H1 (cell line): ENCODE data around the gene TMEM63A. TPM values are rescaled to one million over a fixed set of nuclear protein-coding genes. Genes with fewer than 3 reads are reported as not detected.

Experiments used
- ATF2 ChIP-seq: IDR thresholded peaks from 2 replicates; pipeline ENCODE4 v1.6.1; 2012; ENCODE audit warnings: low read length, inconsistent platforms
- CBX8 ChIP-seq: fragments of 300-800, 300-1000 bp; sonication (generic); IDR thresholded peaks from 2 replicates; pipeline ENCODE4 v1.7.1; 2016; ENCODE audit warnings: low read depth, low read length, borderline replicate concordance
- MAFK ChIP-seq: IDR thresholded peaks from 2 replicates; pipeline ENCODE4 v1.6.1; 2012; ENCODE audit warnings: low read depth, mild to moderate bottlenecking, improper control_type of control experiment, low read length
- SIN3A ChIP-seq, 2 experiments: IDR thresholded peaks in 1 of 2; conservative IDR thresholded peaks in 1 of 2; 2 replicates each; pipeline ENCODE4 v1.6.1; 2011 to 2012; ENCODE audit warnings: low read length in 2 of 2, improper control_type of control experiment in 1 of 2, low read depth in 1 of 2, mild to moderate bottlenecking in 1 of 2
- SP1 ChIP-seq: IDR thresholded peaks from 2 replicates; pipeline ENCODE4 v1.6.1; 2011; ENCODE audit warnings: low read depth, low read length
- TAF7 ChIP-seq: optimal IDR thresholded peaks from 2 replicates; pipeline ENCODE3; 2011; ENCODE audit warnings: low read depth, mild to moderate bottlenecking, inconsistent platforms, low read length, moderate library complexity, borderline replicate concordance
- polyA plus RNA-seq, 7 experiments: library from polyadenylated mRNA; depleted of rRNA in 3 of 7; stranded (reverse) in 5 of 7; unstranded in 2 of 7; fragments of >200 nt in 5 of 7; fragments of 200-250 nt in 2 of 7; gene quantifications; 1 replicate in 5 of 7; 2 replicates in 1 of 7; 4 replicates in 1 of 7; pipeline versions ENCODE4 v1.2.1 to v1.2.3, GENCODE V29; 2011 to 2013; ENCODE audit warnings: missing spikeins in 2 of 7, mixed read lengths in 2 of 7
- total RNA-seq: library from RNA; stranded (reverse); fragmentation: NEBNext Ultra II Directional; extraction: Animal tissue kit (Norgen Biotek cat#: 25700); gene quantifications from 2 replicates; pipeline ENCODE4 v1.2.1, GENCODE V29; 2021

Gene TMEM63A
- total and polyA plus RNA-seq, 2 of the 8 experiments (the other 6 are each of a cell fraction or from before 2014, with no cell fraction given) = 26.1 to 55.4 TPM

GRCh38 chr1:225811622-225812487 is 70.3 kb downstream of the TMEM63A start (continued):
- TF ChIP-seq ATF2 = no peak
- TF ChIP-seq TAF7 = peak; percentile 47
- 0 out of 2 replicates have a peak, but pooled peaks have one; percentile 30 for TF ChIP-seq SP1
- TF ChIP-seq SIN3A (conservative IDR thresholded peaks at IDR 0.05 in 1 of 2, IDR thresholded peaks at IDR 0.05 in 1 of 2; ENCODE audit: low read depth in 1 of 2, low read length in 2 of 2) = 0 out of 4 replicates have a peak, but pooled peaks of 1 of the 2 experiments have one; percentile 22
- no peak for TF ChIP-seq CBX8
- TF ChIP-seq MAFK = no peak
